Measurements from ENCODE around the gene GOLPH3.

Gene GOLPH3

GRCh38 chr5:32170303-32171151 is 3.6 kb downstream of the GOLPH3 start:
- ATAC-seq (ENCODE audit: low read depth): peak; percentile 23; the same call in 1 of the 3 replicates
- Histone ChIP-seq H3K4me3 (ENCODE audit: severe bottlenecking) (no peak overlapping the region), H3K27me3 (ENCODE audit: insufficient read depth, poor library complexity, severe bottlenecking) (no peaks in the 10 kb centered on the region), H3K27ac (ENCODE audit: poor library complexity, severe bottlenecking) (no peak overlapping the region), H3K36me3 (ENCODE audit: low read depth) (peaks cover 74% of the 10 kb centered on the region), H3K4me1 (ENCODE audit: insufficient read depth, poor library complexity, severe bottlenecking) (peaks cover 24% of the 10 kb centered on the region), H3K9me3 (ENCODE audit: severe bottlenecking) (no peaks in the 10 kb centered on the region)
- no peak for DNase-seq (ENCODE audit: low spot score)
- TF ChIP-seq CTCF (IDR thresholded peaks at IDR 0.05; ENCODE audit: poor library complexity, severe bottlenecking): no peak

- Histone ChIP-seq H3K27me3 (ENCODE audit: insufficient read depth, poor library complexity, severe bottlenecking) (no peaks in the 10 kb centered on the region), H3K36me3 (ENCODE audit: low read depth) (peaks cover 81% of the 10 kb centered on the region), H3K9me3 (ENCODE audit: severe bottlenecking) (no peaks in the 10 kb centered on the region), H3K27ac (ENCODE audit: poor library complexity, severe bottlenecking) (no peak overlapping the region), H3K4me1 (ENCODE audit: insufficient read depth, poor library complexity, severe bottlenecking) (peaks cover 24% of the 10 kb centered on the region), H3K4me3 (ENCODE audit: severe bottlenecking) (no peak overlapping the region)
- DNase-seq (ENCODE audit: low spot score) (no peak), ATAC-seq (ENCODE audit: low read depth) (no peak)
- no peak for TF ChIP-seq CTCF (IDR thresholded peaks at IDR 0.05; ENCODE audit: poor library complexity, severe bottlenecking)
Observed at GRCh38 chr5:32168460-32169033, 5.6 kb downstream of the GOLPH3 start.

- Histone ChIP-seq H3K27me3 (ENCODE audit: insufficient read depth, poor library complexity, severe bottlenecking) (no peaks in the 10 kb centered on the region), H3K9me3 (ENCODE audit: severe bottlenecking) (no peaks in the 10 kb centered on the region), H3K36me3 (ENCODE audit: low read depth) (peaks cover 62% of the 10 kb centered on the region), H3K4me1 (ENCODE audit: insufficient read depth, poor library complexity, severe bottlenecking) (peaks cover 11% of the 10 kb centered on the region), H3K4me3 (ENCODE audit: severe bottlenecking) (no peak overlapping the region), H3K27ac (ENCODE audit: poor library complexity, severe bottlenecking) (no peak overlapping the region)
- no peak for DNase-seq (ENCODE audit: low spot score)
- ATAC-seq (ENCODE audit: low read depth): no peak
- no peak for TF ChIP-seq CTCF (IDR thresholded peaks at IDR 0.05; ENCODE audit: poor library complexity, severe bottlenecking)
Observed at GRCh38 chr5:32165597-32165996, 8.5 kb downstream of the GOLPH3 start.

- ATAC-seq (ENCODE audit: low read depth): no peak
- H3K4me3 ChIP-seq (ENCODE audit: severe bottlenecking): no peak overlapping the region
- H3K27me3 ChIP-seq (ENCODE audit: insufficient read depth, poor library complexity, severe bottlenecking): no peaks in the 10 kb centered on the region
- no peaks in the 10 kb centered on the region for H3K9me3 ChIP-seq (ENCODE audit: severe bottlenecking)
- peaks cover 57% of the 10 kb centered on the region for H3K36me3 ChIP-seq (ENCODE audit: low read depth)
- H3K4me1 ChIP-seq (ENCODE audit: insufficient read depth, poor library complexity, severe bottlenecking): peaks cover 3% of the 10 kb centered on the region
- DNase-seq (ENCODE audit: low spot score): no peak
- H3K27ac ChIP-seq (ENCODE audit: poor library complexity, severe bottlenecking): no peak overlapping the region
- no peak for TF ChIP-seq CTCF (IDR thresholded peaks at IDR 0.05; ENCODE audit: poor library complexity, severe bottlenecking)
Observed at GRCh38 chr5:32163785-32164184, 10.3 kb downstream of the GOLPH3 start.

- Histone ChIP-seq H3K4me3 (ENCODE audit: severe bottlenecking) (no peak overlapping the region), H3K27ac (ENCODE audit: poor library complexity, severe bottlenecking) (no peak overlapping the region), H3K4me1 (ENCODE audit: insufficient read depth, poor library complexity, severe bottlenecking) (peaks cover 3% of the 10 kb centered on the region), H3K36me3 (ENCODE audit: low read depth) (peaks cover 57% of the 10 kb centered on the region), H3K27me3 (ENCODE audit: insufficient read depth, poor library complexity, severe bottlenecking) (no peaks in the 10 kb centered on the region), H3K9me3 (ENCODE audit: severe bottlenecking) (no peaks in the 10 kb centered on the region)
- no peak for ATAC-seq (ENCODE audit: low read depth)
- no peak for TF ChIP-seq CTCF (IDR thresholded peaks at IDR 0.05; ENCODE audit: poor library complexity, severe bottlenecking)
- no peak for DNase-seq (ENCODE audit: low spot score)
Observed at GRCh38 chr5:32163053-32163452, 11.1 kb downstream of the GOLPH3 start.
